ENCODE measurements around the gene HNRNPLL. TPM values are rescaled to one million over a fixed set of nuclear protein-coding genes. Genes with fewer than 3 reads are reported as not detected.
A peak's percentile ranks its signal among the peaks of the same experiment; 100 is the strongest.

The HNRNPLL gene
- total and polyA plus RNA-seq, 2 of the 13 experiments (the other 11 are each of a cell fraction or from before 2014, with no cell fraction given), result 49.4 to 103 TPM

GRCh38 chr2:38602732-38603401, at the start of gene HNRNPLL (continued):
- 0 out of 2 replicates have a peak, but pooled peaks have one; percentile 54 for TF ChIP-seq TEF (CRISPR knock-in tag; IDR thresholded peaks at IDR 0.05)
- peak; percentile 30; the same call in 1 of the 2 replicates for TF ChIP-seq BORCS8-MEF2B (CRISPR knock-in tag; IDR thresholded peaks at IDR 0.05)
- TF ChIP-seq NKX3-1 (CRISPR knock-in tag; IDR thresholded peaks at IDR 0.05), result peak; percentile 86; the same call in 1 of the 2 replicates
- TF ChIP-seq STAT6 (CRISPR knock-in tag; IDR thresholded peaks at IDR 0.05; ENCODE audit: borderline replicate concordance), result peak; percentile 85; the same call in 1 of the 2 replicates
- peak; percentile 45; the same call in 1 of the 2 replicates for TF ChIP-seq DPF2 (CRISPR knock-in tag; IDR thresholded peaks at IDR 0.05; ENCODE audit: borderline replicate concordance, low read depth)
- peak; percentile 70 for TF ChIP-seq SKIL (CRISPR knock-in tag; IDR thresholded peaks at IDR 0.05; ENCODE audit: borderline replicate concordance)
- TF ChIP-seq NCOR1 (IDR thresholded peaks at IDR 0.05; ENCODE audit: borderline replicate concordance, low read length), result peak; percentile 55; the same call in 1 of the 2 replicates
- peak; percentile 85 for TF ChIP-seq MIER3 (CRISPR knock-in tag; IDR thresholded peaks at IDR 0.05; ENCODE audit: borderline replicate concordance)
- peak; percentile 40 for TF ChIP-seq RAD21 (CRISPR knock-in tag; IDR thresholded peaks at IDR 0.05)
- TF ChIP-seq HINFP (CRISPR knock-in tag; IDR thresholded peaks at IDR 0.05; ENCODE audit: low read depth), result peak; percentile 77
- TF ChIP-seq CHD2 (IDR thresholded peaks at IDR 0.05; ENCODE audit: low read depth, low read length), result no peak; the same call in 1 of the 2 replicates
- TF ChIP-seq ZNF598 (CRISPR knock-in tag; IDR thresholded peaks at IDR 0.05; ENCODE audit: borderline replicate concordance), result peak; percentile 57; the same call in 1 of the 2 replicates
- no peak for TF ChIP-seq ZNF251 (CRISPR knock-in tag; IDR thresholded peaks at IDR 0.05)
- no peak for TF ChIP-seq RAD51 (IDR thresholded peaks at IDR 0.05; ENCODE audit: borderline replicate concordance)
- peak in 1 of 2 experiments; percentile 96; a peak in 2 of 4 replicates for TF ChIP-seq KLF16 (CRISPR knock-in tag; IDR thresholded peaks at IDR 0.05)
- peak; percentile 93; the same call in 1 of the 2 replicates for TF ChIP-seq KDM3A (CRISPR knock-in tag; IDR thresholded peaks at IDR 0.05; ENCODE audit: low read depth)
- 0 out of 2 replicates have a peak, but pooled peaks have one; percentile 18 for TF ChIP-seq ZBTB20 (CRISPR knock-in tag; IDR thresholded peaks at IDR 0.05; ENCODE audit: borderline replicate concordance, low read depth)
- TF ChIP-seq ZNF839 (CRISPR knock-in tag; IDR thresholded peaks at IDR 0.05; ENCODE audit: borderline replicate concordance), result no peak; the same call in 1 of the 2 replicates
- peak; percentile 37; the same call in 1 of the 2 replicates for TF ChIP-seq ZNF556 (CRISPR knock-in tag; IDR thresholded peaks at IDR 0.05; ENCODE audit: borderline replicate concordance)
- peak; percentile 91 for TF ChIP-seq SPEN (CRISPR knock-in tag; IDR thresholded peaks at IDR 0.05; ENCODE audit: low read depth)
- peak; percentile 91 for TF ChIP-seq AHR (CRISPR knock-in tag; IDR thresholded peaks at IDR 0.05)
